Measurements from ENCODE around the gene CFAP90. TPM values are rescaled to one million over a fixed set of nuclear protein-coding genes. Genes with fewer than 3 reads are reported as not detected.
A peak's percentile ranks its signal among the peaks of the same experiment; 100 is the strongest.

CFAP90 gene, protein sequence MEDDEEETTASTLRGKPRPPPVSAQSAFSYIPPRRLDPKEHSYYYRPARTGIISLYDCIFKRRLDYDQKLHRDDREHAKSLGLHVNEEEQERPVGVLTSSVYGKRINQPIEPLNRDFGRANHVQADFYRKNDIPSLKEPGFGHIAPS
- total RNA-seq, result not detected

DNA sequence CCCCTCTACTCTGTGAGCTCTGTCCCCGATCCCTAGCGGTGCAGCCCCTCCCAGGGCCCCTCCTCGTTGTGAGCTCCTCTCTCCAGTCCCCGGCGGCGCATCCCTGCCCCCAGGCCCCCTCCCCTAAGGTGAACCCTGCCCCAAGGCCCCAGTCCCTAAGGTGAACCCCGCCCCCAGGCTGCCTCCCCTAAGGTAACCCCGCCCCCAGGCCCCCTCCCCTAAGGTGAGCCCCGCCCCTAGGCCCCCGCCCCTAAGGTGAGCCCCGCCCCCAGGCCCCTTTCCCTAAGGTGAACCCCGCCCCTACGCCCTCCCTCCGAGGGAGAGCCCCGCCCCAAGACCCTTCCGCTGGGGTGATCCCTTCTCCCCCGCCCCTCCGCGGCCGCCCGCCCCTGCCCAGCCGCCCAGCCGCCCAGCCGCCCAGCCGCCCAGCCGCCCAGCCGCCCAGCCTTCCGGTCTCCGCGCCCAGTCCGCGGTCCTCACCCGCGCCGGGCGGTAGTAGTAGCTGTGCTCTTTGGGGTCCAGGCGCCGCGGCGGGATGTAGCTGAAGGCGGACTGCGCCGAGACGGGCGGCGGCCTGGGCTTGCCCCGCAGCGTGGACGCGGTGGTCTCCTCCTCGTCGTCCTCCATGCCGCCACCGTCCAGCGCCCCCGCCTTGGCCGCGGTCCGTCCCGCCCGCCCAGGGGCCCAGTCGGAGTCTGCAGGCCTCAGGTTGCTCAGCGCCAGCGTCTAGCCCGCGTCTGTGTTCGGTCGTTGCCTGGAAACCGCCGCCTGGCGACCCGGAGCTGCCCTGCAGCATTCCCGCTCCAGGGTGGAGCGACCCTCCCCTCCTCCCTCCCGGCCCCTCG, at the start of gene CFAP90:
Gene CFAP90, minus strand, starts transcription at position 739 of the 845 bp plus-strand sequence. Its CDS starts 112 bp downstream, at position 627.
- peak; percentile 83 for DNase-seq

DNA sequence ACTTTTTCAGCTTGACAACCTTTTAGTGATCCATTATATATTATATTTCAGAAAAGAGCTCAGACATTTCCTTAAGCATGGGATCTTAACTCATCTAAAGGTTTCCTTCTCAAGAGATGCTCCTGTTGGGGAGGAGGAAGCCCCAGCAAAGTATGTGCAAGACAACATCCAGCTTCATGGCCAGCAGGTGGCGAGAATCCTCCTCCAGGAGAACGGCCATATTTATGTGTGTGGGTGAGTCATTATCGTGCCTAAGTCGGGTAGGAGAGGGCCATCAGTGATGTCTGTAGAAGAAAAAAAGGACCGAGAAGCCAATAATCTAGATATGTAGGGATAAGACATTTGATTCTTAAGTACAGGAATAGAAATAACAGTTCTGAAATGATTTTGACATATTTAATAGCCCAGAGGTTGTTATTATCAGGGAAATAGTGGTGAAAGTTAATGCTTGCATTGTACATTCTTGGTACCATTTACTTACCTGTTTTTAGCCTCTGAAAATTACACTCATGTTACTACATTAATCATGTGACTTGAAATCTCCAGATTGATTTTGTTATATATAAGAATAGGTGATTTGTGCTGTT, 46.2 kb upstream of the CFAP90 start:
- peak; percentile 20 for DNase-seq

DNA sequence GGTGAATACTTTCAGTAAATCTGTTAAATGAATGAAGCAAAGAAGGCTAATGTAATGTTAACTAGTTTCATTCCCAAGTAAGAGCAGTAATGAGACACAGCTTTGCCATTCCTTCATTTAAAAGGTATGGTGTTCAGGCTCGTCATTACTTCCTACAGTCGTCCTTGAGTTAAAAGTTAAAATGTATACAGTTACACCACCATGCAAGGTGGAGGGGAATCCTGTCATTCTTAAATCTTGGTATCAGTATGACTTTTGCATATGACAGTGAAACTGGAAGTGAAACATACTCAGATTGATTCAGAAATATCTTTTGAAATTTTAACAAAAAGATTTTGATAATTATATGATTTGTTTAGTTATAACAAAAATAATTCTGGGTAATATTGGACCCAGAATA, 43.9 kb upstream of the CFAP90 start:
- DNase-seq, result no peak

DNA sequence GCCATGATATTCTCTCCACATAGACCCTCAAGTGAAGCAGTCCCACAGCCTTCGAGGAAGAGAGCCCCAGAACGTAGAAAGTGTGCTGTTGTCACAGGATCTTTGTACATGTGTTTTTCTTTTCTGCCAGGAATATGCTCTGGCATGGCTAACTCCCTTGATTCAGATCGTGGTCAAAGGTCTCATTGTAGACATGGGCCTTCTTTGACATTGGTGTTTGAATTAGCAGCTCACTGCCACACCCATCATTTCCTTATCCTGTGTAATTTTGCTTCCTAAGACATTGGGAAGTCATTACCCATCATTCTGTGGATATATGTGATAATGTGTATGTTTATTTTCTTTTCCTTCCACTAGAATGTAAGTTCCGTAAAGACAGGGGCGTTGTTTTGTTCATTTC, 43.5 kb upstream of the CFAP90 start:
- no peak for DNase-seq

DNA sequence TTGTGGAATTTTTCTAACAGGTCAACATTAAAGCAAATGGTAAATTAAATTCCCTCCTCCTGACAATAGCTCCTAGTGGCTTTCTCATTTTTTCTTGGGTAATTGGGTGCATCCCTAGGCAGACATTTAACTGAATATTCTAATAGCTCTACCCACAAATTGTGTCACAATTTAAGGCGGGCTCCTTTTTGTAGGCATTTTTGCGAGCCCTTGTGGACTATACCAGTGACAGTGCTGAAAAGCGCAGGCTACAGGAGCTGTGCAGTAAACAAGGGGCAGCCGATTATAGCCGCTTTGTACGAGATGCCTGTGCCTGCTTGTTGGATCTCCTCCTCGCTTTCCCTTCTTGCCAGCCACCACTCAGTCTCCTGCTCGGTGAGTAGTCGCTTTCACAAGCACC, 38.0 kb upstream of the CFAP90 start:
- no peak for DNase-seq

DNA sequence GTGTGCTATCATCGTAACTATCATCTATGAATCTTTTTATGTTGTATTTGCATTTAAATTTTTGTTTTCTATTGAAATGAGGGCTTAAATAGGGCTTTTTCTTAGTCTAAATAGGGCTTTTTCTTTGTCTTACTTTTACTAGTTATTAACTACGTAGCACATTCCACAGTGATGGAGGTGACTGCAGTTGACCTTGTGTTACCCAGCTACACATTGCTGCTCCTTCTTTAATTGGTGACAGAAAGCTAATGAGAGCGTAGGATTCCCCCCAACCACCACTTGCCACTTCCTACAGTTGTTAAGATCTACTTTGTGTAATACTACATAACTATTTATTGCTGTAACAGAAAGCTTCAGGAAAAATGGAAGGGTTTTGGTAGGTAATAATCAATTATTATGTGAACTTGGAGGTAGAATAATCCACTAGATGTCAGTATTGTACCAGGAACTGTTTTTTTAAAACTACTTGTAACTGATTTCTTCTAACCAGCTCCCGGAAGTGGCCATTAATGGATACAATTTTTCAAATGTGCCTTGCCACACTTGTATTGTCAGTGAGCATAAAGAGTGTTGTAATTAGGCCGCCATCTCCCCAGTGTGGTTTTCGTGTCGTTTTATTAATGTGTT, 36.0 kb upstream of the CFAP90 start:
- peak; percentile 52 for DNase-seq

DNA sequence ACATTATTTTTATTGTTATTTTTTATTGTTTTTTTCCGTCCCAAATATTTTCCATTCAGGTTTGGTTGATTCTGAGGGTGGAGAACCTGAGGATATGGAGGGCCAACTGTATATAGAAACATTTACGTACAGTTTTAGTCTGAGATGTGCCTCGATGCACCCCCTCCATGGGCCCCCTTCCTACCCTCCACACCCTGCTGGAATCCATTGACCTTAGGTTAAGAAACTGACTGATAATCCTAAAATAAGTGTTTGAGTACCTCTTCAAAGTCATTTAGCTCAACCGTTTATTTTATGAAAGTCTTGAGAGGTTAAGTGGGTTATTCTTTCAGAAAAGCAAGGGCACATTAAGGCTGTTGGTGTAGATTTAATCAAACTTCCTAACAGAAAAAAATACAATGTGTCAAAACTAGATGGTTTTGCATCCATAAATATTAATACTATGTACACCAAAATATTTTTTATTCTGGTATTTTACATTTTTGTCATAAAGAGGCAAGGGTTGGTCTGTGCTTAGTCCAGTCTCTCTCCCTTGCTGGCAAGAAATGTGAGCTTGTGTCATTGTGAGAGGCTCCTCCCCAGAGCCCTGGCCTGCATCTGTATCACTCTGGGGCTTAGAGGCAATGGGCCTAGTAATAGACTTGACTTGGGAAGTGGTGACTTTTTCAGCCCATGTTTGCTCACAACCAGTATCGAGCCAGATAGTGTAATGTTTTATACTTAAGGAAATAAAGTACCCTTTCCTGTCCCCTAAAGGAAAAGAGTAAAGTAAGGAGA, 33.7 kb upstream of the CFAP90 start:
- DNase-seq, result no peak

DNA sequence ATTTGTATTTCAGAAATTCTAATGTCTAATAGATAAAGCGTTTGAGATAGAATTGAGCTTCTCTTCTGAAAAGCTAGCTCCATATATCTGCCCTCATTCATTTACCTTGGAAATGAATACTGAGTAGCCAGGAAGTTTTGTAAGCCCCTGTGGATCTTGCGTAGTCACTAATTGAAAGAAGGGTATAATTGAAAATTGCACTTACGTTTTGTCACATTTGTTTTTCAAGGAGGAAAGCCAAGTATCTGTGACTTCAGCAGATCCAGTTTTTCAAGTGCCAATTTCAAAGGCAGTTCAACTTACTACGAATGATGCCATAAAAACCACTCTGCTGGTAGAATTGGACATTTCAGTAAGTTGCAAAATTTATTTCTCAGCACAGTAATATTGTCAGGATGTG, 32.0 kb upstream of the CFAP90 start:
- no peak for DNase-seq

DNA sequence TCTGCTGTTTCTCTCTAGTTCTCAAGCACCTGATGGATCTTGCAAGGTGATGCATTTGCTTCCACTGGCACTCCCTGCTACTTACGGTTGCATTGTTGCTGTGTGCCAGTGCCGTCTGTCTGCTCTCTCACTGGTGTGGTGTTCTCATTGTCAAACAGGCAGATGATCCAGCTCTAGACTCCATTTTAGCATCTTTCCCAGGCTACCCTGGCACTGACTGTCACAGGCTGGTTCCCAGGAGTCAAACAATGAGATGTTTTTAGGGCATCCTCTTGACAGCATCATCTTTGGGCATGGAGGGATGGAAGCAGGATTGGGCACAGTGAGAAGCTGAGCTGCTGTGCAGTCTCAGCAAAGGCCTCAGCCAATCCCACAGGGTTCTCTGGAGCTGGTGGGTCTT, 30.9 kb upstream of the CFAP90 start:
- no peak for DNase-seq

DNA sequence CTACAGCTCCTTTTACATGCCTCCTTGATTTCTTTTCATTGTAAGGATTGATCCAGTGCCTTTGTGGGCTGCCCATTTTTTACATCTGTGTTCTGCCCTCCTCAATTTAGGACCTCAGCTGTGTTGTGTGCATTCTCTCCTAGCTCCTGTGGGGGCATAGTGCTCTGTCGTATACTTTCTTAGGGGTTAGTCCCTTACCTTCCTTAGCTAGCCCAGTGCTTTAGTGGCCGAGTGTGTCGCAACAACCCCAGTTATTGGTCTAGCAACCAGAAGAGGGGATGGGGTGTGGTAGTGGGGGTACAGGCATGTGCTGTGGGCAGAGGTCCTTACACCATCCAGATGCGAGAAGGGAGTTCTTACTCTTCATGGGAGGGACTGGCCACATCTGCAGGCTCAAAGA, 30.2 kb upstream of the CFAP90 start:
- DNase-seq, result no peak

DNA sequence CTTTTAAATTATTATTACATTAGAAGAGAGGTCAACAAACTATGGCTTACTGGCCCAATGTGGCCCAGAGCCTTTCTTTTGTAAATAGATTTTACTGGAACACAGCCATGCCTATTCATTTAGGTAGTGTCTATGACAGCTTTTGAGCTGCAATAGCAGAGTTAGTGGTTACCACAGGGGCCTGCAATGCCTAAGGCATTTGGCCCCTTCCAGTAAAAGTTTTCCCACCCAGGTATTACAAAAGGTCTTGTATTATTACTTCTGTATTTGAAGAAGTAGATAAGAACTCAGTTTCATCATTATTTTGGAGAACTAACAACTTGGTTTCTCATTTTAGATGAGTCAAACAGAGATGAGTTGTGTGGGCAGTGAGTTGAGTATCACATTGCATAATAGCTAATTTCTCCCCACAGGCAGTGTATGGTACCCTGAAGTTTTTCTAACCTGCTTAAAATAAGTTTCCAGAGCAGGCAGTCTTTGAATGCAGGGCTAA, 27.5 kb upstream of the CFAP90 start:
- DNase-seq, result no peak

DNA sequence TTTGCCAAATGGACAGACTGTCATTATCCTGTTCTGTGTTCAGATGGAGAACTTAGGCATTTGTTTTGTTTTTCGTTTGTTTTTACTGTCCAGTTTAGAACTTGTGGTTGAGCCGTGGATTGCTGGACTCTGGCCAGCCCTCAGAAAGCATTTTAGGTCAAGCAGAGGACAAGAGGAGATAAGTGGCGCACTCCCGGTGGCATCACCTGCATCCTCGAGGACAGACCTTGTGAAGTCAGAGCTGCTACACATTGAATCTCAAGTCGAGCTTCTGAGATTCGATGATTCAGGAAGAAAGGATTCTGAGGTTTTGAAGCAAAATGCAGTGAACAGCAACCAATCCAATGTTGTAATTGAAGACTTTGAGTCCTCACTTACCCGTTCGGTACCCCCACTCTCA, 26.9 kb upstream of the CFAP90 start:
- DNase-seq, result no peak

DNA sequence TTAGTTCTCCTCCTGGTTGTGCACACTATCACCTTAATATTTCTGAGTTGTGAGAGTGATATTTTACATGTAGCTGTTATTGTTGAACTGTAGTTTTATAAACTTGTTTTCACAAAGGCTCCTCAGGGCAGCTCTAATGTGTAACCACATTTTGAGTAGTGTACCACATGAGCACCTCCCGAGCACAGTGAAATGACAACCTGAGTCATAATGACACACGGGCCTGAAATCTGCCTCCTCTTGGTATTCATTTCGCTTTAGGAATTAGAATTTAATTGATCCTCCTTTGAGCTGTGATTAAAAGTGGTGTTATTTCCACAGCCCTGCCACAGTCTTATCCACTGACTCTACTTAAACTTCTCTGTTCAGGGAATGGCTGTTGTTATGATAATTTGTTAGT, 25.9 kb upstream of the CFAP90 start:
- no peak for DNase-seq

DNA sequence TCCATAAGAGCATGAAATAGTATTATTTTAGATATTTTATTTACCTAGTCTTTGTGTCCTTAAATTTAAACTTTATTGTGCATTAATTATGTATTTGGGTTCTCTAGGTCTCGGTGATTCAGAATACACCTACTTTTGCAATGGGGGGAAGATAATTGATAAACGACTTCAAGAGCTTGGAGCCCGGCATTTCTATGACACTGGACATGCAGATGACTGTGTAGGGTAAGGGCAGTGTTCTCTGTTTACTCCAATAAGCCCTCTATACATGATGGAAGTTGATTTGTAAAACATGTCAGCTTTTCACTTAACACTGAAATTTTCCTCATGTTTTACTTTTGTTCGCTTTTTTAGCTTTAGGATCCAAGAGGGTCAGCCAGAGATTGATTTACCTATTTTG, 24.2 kb upstream of the CFAP90 start:
- no peak for DNase-seq

DNA sequence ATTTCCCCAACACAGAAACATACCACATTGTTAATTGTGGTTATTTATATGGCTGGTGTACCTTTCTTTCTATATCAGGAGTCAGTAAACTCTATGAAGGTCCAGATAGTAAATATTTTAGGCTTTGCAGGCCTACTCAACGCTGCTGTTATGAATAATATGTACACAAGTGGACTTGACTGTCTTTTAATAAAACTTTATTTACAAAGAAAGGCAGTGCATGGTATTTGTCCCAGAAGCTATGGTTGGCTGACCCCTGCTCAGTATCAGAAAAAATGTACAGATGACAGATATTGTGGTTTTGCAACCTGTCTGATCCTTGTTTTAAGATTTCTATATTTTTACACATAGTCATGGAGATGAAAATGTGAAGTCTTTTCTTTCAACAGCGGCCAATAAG, 23.7 kb upstream of the CFAP90 start:
- no peak for DNase-seq

DNA sequence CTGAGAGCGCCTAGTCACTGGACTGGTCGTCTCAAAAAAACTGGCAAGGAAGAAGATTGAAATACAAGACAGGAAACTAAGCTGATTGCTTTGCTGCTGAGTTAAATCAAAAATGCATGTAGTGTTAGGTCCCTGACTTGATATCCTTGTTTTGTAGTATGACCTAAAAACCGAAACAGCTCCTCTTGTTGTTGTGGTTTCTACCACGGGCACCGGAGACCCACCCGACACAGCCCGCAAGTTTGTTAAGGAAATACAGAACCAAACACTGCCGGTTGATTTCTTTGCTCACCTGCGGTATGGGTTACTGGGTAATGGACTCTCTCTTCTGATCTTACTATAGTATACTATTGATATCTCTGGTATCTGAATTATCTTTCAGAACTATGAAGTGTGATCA, 22.3 kb upstream of the CFAP90 start:
- DNase-seq, result no peak

DNA sequence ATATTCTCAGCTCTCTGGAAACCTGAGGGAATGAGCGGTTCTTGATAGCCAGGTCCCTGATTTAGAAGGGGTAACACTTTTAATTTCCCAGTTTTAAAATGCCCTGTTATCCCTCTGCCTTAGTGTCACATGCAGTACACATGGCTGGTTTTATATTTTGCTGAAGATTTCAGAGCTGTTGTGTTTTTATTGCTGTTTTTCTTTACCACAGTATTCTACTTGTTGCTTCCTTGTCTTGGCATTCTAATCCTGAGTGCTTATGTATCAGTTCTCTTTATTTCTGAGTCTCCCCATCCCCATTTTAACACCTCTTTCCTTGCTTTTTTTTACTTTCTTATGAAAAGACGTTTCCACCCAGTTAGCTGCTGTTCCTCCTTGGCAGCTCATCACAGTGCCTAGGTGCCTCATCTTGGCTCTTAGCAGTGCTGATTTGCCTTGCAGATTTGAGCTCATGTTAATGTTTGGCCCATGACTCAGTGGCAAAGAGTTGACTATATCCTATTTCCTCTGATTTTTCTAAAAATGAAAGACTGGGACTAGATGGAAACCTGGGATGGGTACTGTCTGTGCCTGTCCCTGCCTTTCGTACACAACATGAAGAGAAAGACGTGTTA, 21.7 kb upstream of the CFAP90 start:
- no peak for DNase-seq

DNA sequence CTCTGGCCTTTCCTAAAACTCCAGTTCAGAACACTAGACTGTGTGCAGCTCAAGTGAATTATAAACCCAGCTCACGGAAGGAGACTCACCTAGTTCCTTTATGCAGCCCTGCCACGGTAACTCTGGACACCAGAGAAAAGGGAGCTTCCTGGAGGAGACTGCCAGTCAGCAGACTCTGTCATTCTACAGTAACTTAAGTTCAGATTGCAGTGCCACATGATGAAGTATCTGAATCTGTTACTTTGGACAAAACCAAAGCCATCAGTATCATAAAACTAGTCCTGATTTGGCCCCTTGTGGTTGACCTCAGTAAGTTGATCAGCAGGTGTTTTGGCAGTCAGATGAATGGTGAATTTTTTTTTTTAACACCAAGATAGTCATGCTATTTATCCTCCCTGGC, 20.7 kb upstream of the CFAP90 start:
- DNase-seq, result no peak

DNA sequence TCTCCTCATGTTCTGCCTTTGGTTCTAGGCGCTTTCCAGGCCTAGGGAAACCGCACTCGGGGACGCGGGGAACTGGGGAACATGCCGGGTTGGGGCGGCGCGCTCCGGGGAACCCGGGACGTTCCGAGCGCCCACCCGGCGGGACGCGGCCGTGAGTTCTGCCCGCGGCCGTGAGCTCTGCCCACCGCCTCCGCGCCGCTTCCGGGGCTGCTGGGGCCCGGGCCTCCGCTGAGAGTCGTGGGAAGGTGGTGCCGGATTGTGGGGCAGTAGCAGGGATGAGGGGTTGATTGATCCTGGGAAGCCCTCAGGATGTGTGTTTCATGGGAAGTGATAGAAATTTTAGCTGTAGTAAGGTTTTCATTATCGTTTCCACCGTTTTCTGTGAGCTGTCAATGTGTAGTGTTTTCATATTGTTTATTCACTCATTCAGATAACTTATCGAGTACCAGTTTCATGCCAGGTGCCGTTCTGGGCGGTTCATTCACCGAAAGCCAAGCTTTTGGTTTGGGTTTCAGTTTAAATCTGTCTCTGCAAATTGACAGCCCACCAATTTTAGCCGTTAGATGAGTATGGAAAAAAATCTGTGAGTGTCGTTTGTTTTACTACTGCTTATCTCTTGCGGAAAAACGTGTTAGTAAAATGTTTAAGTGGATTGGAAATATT, 18.7 kb upstream of the CFAP90 start:
- DNase-seq, result peak; percentile 19

DNA sequence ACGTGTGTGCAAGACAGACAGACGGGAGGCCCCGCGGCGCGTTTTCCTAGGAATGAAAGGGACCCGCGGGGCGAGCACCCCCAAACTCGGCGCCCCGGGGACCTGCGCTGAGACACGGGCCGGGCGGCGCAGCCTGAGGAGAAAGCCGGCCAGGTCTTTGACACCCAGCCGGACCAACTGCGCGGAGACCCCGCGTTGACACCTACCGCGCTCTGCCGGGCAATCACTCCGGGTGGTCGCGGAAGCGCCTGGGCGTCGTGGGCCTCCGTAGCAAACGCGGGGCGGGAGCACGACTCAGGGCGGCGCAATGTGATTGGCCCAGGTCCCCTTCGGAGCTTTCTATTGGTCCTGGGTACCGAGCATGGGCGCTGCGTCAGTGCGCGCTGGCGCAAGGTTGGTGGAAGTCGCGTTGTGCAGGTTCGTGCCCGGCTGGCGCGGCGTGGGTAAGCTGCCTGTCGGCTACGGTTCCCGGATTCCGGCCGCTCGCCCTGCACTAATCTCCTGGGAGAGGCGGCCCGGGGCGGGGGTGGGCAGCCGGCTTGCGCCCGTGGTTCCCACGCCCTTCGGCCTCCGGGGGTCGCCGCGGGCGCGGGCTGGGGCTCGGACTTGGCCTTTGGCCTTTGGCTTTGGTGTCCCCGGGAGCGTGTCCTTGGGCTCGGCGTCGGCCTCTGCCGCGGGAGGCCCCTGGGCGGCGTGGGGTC, 18.0 kb upstream of the CFAP90 start, which contains the start of the genes FASTKD3 and MTRR:
Gene FASTKD3, minus strand, starts transcription at position 259 of the 701 bp plus-strand sequence. CDS start 948 bp downstream, outside the sequence.
Gene MTRR, plus strand, starts transcription at position 376 of the 701 bp plus-strand sequence. CDS start 1,647 bp downstream, outside the sequence.
- DNase-seq, result peak; percentile 97
